Ammon's horn (tissue), 1 donor: ENCODE results near the gene EPHB2.

Experiments
- DNase-seq: peaks from one replicate; pipeline ENCODE4 v3.0.0-alpha.2; 2016; ENCODE audit warnings: low spot score

The EPHB2 gene

DNA sequence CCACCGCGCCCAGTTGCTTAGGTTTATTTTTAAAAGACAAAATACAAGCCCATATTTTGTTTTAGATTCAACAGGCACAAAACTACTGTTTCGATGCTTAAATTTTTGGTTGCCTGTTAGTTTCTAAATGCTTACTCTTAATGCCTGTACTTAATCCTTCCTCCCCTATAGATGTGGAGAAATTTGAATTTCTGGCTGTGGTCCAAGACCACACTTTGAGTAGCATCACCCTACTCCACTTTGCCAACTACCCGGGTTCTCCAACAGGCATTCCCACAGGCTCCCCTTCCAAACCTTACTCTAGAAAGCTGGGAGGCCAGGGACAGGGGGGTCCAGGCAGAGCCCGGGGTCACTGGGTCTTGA is 242.0 kb downstream of the EPHB2 start:
- DNase-seq, result no peak

DNA sequence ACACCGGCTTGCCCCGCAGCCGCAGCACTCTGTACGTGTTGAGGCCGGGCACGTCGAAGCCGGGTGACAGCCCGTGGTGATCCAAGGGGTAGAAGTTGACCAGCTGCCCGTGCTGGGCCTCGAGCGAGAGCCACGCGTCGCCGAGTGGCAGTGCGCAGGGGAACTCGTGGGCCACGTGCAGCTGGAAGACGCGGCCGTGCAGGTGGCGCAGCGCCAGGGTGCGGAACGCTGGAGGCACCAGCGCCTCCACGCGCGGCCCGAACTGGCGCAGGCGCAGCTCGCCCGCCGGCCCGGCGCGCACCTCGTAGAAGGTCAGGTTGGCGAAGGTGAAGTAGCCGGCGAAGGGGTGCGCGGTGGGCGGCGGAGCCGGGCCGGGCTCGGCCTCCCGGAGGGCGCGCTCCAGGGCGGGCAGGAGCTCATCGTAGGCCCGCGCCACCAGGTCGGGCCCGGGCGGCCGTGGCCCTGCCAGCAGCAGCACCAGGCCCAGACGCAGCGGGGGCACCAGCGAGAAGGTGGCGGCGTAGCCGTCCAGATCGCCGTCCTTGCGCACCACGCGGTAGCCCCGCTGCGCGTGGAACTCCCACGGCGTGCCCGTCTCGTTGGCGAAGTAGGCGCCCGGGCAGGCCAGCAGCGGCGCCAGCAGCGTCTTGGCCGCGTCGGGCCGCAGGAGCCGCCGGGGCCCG is 242.6 kb downstream of the EPHB2 start:
- no peak for DNase-seq

DNA sequence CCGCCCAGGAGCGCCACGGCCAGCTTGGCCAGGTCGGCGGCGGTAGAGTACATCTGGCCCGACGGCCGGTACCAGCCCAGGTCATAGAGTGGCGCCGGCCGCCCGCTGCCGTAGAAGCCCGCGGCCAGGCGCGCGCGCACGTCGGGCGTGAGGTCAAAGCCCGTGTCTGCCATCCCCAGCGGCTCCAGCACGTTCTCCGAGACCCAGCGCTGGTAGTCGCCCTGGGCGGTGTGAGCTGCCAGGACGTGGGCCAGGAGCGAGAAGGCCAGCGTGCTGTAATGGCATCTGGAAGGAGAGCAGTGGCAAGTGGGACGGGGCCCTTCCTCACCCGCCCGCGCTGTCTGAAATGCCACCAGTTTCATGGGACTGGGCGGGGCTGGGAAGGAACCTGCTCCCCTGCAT is 243.1 kb downstream of the EPHB2 start:
- DNase-seq, result no peak

DNA sequence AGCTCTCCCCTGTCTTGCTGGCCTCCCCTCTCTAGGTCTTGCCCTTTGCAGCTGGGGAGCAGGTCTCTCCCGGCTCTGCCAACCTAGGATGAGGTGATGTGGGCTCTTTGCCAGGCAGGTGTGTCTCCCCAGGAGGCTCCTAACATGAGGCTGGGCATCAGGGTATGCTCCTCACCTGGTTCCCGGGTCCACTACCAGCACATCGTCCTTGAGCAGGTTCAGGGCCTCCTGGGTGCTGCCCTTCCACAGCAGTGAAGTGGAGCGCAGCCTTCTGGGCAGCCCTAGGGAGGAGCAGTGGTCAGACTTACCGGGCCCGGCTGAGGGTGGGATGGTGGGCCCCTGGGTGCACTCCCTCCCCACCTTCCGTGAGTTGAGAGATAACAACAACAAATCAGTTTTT is 244.5 kb downstream of the EPHB2 start:
- DNase-seq, result no peak

DNA sequence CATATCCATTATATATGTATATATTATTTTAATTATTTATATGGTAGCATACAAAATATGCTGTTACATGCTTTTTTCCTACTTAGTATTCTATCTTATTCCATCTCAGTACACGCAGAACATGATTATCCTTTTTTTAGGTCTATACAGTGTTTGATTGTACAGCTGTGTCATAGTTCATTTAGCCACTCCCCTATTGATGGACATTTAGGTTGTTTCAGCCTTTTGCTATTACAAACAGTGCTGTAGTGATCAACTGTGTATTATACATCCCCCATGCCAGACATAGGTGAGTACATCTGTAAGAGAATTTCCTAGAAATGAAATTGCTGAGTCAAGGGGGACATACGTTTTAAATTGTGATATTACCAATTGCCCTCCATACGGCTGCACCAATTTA is 246.4 kb downstream of the EPHB2 start:
- DNase-seq, result no peak

DNA sequence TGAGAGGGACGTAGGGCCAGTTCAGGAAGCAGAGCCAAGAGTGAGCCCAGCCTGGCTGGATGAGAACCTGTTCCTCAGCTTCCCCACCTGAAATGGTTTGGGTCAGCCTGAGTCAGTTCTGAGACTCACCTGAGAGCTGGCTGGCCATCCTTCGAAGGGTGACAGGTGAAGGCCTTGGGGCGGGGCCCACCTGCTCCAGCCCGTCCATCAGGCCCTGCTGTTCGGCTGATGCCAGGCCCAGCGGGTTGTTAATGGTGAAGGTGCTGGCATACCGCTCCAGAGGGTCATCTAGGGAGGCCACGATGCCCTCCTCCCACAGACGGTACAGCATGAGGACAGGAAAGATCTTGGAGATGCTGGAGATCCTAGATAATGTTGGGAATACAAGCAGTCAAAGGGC is 247.9 kb downstream of the EPHB2 start:
- DNase-seq, result no peak

DNA sequence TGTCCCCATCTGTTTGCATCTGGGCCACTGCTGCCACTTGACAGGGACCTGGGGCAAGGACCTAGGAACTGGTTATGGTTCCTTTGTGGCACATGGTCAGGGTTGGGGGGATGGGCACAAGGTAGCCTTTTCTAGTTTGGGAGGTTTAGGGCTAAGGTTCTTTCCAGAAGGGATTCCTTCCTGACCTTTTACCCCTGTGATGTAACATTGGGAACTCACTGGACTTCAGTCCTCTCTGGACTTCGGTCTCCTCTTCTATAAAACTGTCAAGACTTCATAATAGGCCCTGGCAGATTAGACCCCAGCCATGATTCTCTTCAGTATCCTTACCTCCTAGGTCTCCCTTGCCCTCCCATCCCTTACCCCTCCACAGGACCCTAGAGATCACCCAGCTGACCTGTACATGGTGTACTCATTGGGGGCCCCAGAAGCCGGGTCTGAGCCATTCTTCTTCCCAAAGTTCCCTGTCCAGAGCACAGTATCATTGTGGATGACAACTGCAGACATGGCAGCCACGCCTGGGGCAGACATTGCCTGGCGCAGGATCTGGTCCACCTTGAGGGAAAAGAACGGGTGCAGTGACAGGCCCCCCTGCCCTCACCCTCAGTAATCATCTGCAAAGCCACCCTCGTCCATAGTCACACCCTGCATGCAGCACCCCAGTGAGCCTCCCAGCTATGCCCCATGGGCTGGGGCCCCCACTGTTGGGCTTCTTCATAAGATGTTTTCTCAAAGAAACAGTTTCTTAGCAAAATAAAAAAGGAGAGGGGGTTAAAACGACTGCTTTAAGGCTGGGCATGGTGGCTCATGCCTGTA is 249.1 kb downstream of the EPHB2 start:
- DNase-seq, result no peak

DNA sequence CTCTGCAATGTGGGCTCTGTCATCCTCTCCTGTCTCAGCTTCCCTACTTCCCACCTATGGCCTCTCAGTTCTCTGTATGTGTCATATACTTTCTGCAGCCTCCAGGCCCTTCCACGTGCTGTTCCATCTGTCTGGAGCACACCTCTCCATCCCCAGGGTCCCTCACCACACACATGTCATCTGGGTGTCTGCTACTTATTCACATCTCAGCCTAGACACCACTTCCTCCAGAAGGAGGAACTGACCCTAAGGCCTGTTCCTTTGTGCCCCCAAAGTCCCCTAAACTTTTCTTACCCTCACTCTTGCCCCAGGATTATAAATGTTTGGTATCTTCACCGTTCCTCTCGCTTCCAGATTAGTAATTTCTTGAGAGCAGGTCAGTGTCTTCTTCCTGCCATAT is 251.9 kb downstream of the EPHB2 start:
- no peak for DNase-seq

DNA sequence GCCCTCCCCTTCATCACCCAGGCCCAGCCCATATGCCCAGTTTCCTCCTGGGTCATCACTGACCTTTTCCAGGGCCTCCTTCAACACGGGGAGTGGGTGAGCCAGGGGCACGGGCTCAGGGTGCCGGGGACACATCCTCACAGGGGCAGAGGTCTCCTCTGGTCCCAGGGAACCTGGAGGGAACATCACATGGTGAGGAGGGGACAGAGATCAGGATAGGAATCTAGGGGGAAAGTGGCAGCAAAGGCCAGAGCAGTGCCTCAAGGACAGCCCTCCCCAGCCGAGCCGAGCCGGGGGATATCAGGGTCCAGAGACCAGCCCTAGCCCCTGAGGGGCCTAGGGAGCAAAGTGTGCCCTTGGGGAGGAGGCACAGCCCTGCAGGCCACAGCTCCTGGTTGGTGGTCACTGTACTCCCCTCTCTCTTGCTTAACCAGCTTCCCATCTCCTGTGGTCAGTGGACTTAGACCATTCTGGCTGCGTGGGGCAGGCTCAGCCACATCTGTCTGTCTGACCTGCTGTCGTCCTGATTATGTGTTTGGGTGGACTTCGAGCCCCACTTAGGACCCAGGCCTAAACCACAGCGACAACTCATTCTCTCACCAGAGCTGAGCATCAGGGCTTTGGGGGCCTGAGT is 252.5 kb downstream of the EPHB2 start:
- DNase-seq, result no peak

DNA sequence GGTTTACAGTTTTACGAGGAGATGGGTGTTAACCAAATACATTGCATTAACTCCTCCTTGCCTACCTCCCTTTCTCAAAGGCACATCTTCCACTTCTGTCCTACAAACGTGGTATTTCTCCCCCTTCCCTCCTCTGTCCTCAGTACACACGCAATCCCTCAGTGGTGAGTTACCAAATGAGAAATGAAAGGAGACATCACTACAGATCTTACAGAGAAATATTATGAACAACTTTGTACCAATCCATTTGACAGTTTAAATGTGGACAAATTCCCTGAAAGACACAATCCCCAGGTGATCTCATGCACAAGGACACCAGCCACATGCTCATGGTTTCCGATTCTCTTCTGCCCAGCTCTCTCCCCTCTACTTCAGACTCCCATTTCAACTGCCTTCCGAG is 255.7 kb downstream of the EPHB2 start:
- DNase-seq, result no peak

DNA sequence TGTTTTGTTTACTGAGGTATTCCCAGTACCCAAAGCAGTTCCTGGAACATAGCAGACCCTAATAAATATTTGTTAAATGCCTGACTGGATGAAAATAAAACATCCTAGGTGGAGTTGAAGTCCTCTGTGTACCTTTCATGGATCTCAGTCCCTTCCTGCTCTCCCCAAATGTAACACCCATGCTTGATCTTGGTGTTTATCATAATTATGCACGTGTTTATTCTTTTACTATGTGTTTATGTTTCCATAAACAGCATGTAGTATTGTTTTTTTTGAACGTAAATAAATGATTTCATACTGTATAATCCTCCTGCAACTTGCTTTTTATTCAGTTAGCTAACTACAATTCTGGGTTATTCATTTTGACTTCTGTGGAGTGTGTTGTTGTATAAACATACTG is 257.2 kb downstream of the EPHB2 start:
- no peak for DNase-seq

DNA sequence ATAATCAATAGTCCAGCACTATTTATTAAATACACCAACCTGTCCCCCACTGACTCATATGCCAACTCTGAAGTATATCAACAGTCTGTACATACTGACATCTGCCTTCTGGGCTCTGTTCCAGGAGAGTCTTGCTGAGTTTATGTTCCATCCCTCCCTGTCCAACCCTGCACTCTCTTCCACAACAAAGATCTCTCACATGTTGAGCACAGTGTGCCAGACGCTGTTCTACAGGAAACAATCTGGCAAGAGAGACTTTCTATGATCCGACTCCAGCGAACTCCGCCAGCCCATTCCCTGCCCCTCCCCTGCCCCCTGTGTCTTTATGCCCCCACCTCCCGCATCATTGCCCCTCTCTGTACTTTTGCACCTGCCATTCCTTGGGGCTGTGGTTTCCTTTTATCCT is 258.7 kb downstream of the EPHB2 start:
- peak; percentile 24 for DNase-seq

DNA sequence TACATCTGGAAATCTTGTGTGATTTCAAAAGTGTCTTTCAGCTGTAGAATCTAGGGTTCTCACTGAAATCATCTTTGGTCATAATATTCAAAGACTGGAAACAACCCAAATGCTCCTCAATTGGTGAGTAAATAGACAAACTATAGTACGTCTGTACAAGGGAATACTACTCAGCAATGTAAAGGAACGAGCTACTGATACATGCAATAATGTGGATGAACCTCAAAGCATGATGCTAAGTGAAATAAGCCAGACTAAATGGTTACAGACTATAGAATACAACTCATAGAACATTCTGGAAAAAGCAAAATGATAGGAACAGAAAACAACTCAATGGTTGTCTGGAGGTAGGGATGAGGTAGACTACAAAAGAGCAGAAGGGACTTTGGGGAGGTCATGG is 259.5 kb downstream of the EPHB2 start:
- no peak for DNase-seq
